HCT116 (cell line): ENCODE results near the gene HEBP1.

Experiments
- CTCF ChIP-seq, 3 experiments: fragments of 200-600 bp in 1 of 3; sonication (generic) in 1 of 3; IDR thresholded peaks in 2 of 3; conservative IDR thresholded peaks in 1 of 3; 2 replicates each; pipeline ENCODE4 v1.5.1; 2012 to 2017; ENCODE audit warnings: low read depth in 2 of 3, low read length in 2 of 3, antibody characterized with exemption in 1 of 3, borderline replicate concordance in 1 of 3, control low read depth in 1 of 3, mild to moderate bottlenecking in 1 of 3, mixed read lengths in 1 of 3, mixed run types in 1 of 3, moderate library complexity in 1 of 3; ENCODE audit not compliant: insufficient read depth in 1 of 3
- ELF1 ChIP-seq: IDR thresholded peaks from 2 replicates; pipeline ENCODE4 v1.6.1; 2012; ENCODE audit warnings: low read depth, borderline replicate concordance
- EZH2 ChIP-seq: fragments of 200-600 bp; sonication (generic); IDR thresholded peaks from 2 replicates; pipeline ENCODE4 v1.6.1; 2017; ENCODE audit warnings: antibody characterized with exemption, mixed run types
- EZH2phosphoT487 ChIP-seq: fragments of 200-600 bp; IDR thresholded peaks from 2 replicates; pipeline ENCODE4 v1.6.1; 2018; ENCODE audit warnings: antibody characterized with exemption, borderline replicate concordance
- JUND ChIP-seq: IDR thresholded peaks from 2 replicates; pipeline ENCODE4 v1.6.1; 2012
- POLR2A ChIP-seq: IDR thresholded peaks from 2 replicates; pipeline ENCODE4 v1.7.0; 2011; ENCODE audit warnings: borderline replicate concordance; ENCODE audit not compliant: insufficient read depth, insufficient read length; ENCODE audit errors: extremely low read depth
- POLR2AphosphoS5 ChIP-seq: IDR thresholded peaks from 2 replicates; pipeline ENCODE4 v1.6.1; 2011; ENCODE audit warnings: mild to moderate bottlenecking, low read depth, low read length, moderate library complexity
- RAD21 ChIP-seq: IDR thresholded peaks from 2 replicates; pipeline ENCODE4 v1.6.1; 2012; ENCODE audit warnings: low read depth, mild to moderate bottlenecking
- REST ChIP-seq: IDR thresholded peaks from 2 replicates; pipeline ENCODE4 v1.6.1; 2012; ENCODE audit warnings: low read depth
- SIN3A ChIP-seq: IDR thresholded peaks from 2 replicates; pipeline ENCODE4 v1.6.1; 2012; ENCODE audit warnings: low read depth
- TCF7L2 ChIP-seq: IDR thresholded peaks from 2 replicates; pipeline ENCODE4 v1.7.0; 2011; ENCODE audit warnings: borderline replicate concordance, inconsistent platforms; ENCODE audit not compliant: insufficient read depth, insufficient read length; ENCODE audit errors: extremely low read depth
- YY1 ChIP-seq: IDR thresholded peaks from 2 replicates; pipeline ENCODE4 v1.6.1; 2011; ENCODE audit warnings: low read length, low read depth, moderate library complexity, mild to moderate bottlenecking; ENCODE audit not compliant: insufficient replicate concordance; ENCODE audit errors: extremely low read depth
- ZNF274 ChIP-seq: fragments of 200-500 bp; sonication (Bioruptor generic); IDR thresholded peaks from 2 replicates; pipeline ENCODE4 v1.6.1; 2014; ENCODE audit warnings: mild to moderate bottlenecking, low read depth, low read length, inconsistent platforms

GRCh38 chr12:12993367-12993766, 6.7 kb downstream of the HEBP1 start:
- no peak for TF ChIP-seq REST
- no peak for TF ChIP-seq CTCF (IDR thresholded peaks at IDR 0.05 in 2 of 3, conservative IDR thresholded peaks at IDR 0.05 in 1 of 3; ENCODE audit: borderline replicate concordance in 1 of 3, insufficient read depth in 1 of 3, low read depth in 2 of 3, low read length in 2 of 3)
- TF ChIP-seq JUND: no peak
- no peak for TF ChIP-seq POLR2A
- no peak for TF ChIP-seq YY1
- no peak for TF ChIP-seq EZH2
- TF ChIP-seq EZH2phosphoT487: no peak
- TF ChIP-seq SIN3A: no peak
- TF ChIP-seq ELF1: no peak
- TF ChIP-seq RAD21: no peak
- TF ChIP-seq POLR2AphosphoS5: no peak
- no peak for TF ChIP-seq ZNF274
- TF ChIP-seq TCF7L2: no peak
